HL-60 (cell line): ENCODE data around the gene PTTG1IP.

Experiments used
- DNase-seq, 2 experiments: peaks; one replicate each; pipeline ENCODE4 v3.0.0-alpha.2; 2010 to 2020; ENCODE audit warnings: low read depth in 1 of 2, low spot score in 1 of 2
- H3K27ac ChIP-seq: fragments of 250-450 bp; sonication (Bioruptor Pico); replicated peaks from 2 replicates; pipeline ENCODE4 v1.5.1; 2020; ENCODE audit warnings: mild to moderate bottlenecking, moderate library complexity
- H3K27me3 ChIP-seq: fragments of 250-450 bp; sonication (Bioruptor Pico); 2 replicates; pipeline ENCODE4 v1.5.1; 2021; ENCODE audit warnings: mild to moderate bottlenecking, moderate library complexity; ENCODE audit not compliant: insufficient read depth, poor library complexity, severe bottlenecking
- H3K4me3 ChIP-seq: replicated peaks from 2 replicates; pipeline ENCODE4 v1.5.1; 2011; ENCODE audit warnings: mild to moderate bottlenecking, control low read depth, low read length; ENCODE audit not compliant: insufficient read depth
- GABPA ChIP-seq: IDR thresholded peaks from 2 replicates; pipeline ENCODE4 v1.6.1; 2012; ENCODE audit warnings: low read depth
- POLR2AphosphoS5 ChIP-seq: IDR thresholded peaks from 2 replicates; pipeline ENCODE4 v1.6.1; 2012; ENCODE audit warnings: low read depth
- SPI1 ChIP-seq: IDR thresholded peaks from 2 replicates; pipeline ENCODE4 v1.6.1; 2012; ENCODE audit warnings: low read depth, mild to moderate bottlenecking, borderline replicate concordance
- TF ChIP-seq, protein P1 (sequence below): IDR thresholded peaks from 2 replicates; pipeline ENCODE4 v1.6.1; 2012; ENCODE audit warnings: low read depth; ENCODE audit not compliant: insufficient replicate concordance
- TF ChIP-seq, protein P2 (sequence below): IDR thresholded peaks from one replicate; pipeline ENCODE4 v1.5.1; 2011; ENCODE audit warnings: low read length, control low read depth, inconsistent platforms; ENCODE audit not compliant: insufficient read depth

PTTG1IP gene

DNA sequence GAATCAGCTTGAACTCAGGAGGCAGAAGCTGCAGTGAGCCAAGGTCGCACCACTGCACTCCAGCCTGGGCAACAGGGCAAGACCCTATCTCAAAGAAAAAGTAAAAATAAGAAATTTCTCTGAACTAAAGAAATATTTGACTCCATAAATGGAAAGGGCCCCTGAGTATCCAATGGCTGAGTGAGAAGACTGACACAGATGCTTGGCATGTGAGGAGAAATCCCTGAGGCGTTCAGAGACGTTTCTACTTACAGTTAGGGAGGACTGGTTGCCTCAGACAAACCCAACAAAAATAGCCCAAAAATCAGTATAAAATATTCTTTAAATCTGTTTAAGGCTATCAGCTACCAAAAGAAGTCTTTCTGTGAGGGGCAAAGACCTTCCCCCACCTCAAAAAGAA, 52.6 kb downstream of the PTTG1IP start:
- Histone ChIP-seq H3K27me3 (no peaks in the 10 kb centered on the region), H3K27ac (no peak overlapping the region), H3K4me3 (no peak overlapping the region)
- TF ChIP-seq, protein P1, sequence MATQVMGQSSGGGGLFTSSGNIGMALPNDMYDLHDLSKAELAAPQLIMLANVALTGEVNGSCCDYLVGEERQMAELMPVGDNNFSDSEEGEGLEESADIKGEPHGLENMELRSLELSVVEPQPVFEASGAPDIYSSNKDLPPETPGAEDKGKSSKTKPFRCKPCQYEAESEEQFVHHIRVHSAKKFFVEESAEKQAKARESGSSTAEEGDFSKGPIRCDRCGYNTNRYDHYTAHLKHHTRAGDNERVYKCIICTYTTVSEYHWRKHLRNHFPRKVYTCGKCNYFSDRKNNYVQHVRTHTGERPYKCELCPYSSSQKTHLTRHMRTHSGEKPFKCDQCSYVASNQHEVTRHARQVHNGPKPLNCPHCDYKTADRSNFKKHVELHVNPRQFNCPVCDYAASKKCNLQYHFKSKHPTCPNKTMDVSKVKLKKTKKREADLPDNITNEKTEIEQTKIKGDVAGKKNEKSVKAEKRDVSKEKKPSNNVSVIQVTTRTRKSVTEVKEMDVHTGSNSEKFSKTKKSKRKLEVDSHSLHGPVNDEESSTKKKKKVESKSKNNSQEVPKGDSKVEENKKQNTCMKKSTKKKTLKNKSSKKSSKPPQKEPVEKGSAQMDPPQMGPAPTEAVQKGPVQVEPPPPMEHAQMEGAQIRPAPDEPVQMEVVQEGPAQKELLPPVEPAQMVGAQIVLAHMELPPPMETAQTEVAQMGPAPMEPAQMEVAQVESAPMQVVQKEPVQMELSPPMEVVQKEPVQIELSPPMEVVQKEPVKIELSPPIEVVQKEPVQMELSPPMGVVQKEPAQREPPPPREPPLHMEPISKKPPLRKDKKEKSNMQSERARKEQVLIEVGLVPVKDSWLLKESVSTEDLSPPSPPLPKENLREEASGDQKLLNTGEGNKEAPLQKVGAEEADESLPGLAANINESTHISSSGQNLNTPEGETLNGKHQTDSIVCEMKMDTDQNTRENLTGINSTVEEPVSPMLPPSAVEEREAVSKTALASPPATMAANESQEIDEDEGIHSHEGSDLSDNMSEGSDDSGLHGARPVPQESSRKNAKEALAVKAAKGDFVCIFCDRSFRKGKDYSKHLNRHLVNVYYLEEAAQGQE, result no peak
- TF ChIP-seq POLR2AphosphoS5, result no peak
- TF ChIP-seq SPI1, result no peak
- no peak for TF ChIP-seq GABPA
- TF ChIP-seq, protein P2, sequence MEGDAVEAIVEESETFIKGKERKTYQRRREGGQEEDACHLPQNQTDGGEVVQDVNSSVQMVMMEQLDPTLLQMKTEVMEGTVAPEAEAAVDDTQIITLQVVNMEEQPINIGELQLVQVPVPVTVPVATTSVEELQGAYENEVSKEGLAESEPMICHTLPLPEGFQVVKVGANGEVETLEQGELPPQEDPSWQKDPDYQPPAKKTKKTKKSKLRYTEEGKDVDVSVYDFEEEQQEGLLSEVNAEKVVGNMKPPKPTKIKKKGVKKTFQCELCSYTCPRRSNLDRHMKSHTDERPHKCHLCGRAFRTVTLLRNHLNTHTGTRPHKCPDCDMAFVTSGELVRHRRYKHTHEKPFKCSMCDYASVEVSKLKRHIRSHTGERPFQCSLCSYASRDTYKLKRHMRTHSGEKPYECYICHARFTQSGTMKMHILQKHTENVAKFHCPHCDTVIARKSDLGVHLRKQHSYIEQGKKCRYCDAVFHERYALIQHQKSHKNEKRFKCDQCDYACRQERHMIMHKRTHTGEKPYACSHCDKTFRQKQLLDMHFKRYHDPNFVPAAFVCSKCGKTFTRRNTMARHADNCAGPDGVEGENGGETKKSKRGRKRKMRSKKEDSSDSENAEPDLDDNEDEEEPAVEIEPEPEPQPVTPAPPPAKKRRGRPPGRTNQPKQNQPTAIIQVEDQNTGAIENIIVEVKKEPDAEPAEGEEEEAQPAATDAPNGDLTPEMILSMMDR, result no peak
- DNase-seq, result no peak

DNA sequence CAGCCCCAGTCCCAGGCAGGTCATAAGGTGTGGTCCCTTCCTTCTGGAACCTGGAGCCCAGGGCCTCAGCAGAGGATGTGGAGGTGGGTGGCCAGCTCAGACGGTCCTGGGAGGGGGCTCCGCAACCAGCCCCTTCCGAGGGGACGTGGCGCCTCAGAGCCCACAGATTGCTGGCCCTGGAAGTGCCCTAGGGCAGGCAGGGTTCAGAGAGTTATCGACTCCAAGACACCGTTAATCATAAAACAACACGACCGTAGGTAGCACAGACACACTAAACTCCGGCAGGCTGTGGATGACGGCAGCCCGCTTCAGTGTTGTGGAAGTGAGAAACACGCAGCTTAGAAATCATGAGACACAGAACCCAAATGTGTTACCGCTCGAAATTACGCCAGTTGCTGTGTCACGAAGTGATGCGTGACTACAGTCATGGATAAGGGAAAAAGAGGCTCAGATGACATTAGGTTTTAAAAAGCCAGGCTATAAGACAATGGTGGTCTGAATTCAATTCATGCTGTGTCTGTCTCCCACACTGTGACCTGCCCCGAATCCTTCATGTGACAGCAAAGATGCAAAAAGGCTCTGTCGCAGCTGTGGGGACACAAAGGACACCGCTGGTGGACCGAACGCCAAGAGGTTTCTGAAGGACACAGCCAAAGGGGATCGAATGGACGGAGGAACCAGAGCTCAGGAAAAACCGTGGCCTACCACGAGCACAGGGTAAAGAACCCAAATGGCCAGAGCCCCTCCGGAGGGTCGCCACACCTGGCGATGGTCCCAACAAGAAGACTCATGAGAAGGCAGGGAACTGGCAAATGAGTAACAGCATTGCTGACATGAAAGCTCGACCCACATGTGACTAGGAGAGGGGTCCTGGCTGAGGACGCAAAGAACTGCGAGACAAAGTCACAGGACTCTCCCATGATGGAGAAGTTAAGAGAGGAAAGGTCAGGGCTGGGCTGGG, 53.9 kb downstream of the PTTG1IP start:
- no peaks in the 10 kb centered on the region for H3K27me3 ChIP-seq
- no peak overlapping the region for H3K27ac ChIP-seq
- no peak for TF ChIP-seq SPI1
- TF ChIP-seq, protein P1, result no peak
- no peak for TF ChIP-seq POLR2AphosphoS5
- TF ChIP-seq, protein P2, result no peak
- no peak for TF ChIP-seq GABPA
- DNase-seq, result no peak
- no peak overlapping the region for H3K4me3 ChIP-seq

DNA sequence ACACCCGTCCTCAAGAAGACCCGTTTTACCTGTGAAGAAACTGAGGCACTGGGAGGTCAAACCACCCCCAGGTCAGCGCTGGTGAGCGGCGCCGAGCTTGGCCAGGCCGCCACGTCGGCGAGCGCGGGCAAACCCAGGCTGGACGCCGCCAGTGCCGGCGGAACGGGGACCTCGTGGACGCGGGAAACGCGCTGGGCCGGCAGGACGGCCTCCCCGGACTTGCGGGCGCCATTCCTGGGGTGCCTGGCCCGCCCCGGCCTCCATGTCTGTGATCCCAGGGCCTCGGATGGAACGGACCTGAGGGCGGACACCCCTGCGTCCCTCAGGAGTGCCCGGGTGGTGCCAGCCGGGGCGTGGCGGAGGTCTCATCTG, 54.9 kb downstream of the PTTG1IP start:
- TF ChIP-seq POLR2AphosphoS5 (no peak), GABPA (no peak), SPI1 (no peak)
- TF ChIP-seq, protein P1, result no peak
- TF ChIP-seq, protein P2, result no peak
- no peak for DNase-seq
- Histone ChIP-seq H3K27ac (peak overlapping the region; percentile 89), H3K4me3 (peak overlapping the region; percentile 48), H3K27me3 (no peaks in the 10 kb centered on the region)
